ENCODE results near the gene LURAP1L.

LURAP1L gene

DNA sequence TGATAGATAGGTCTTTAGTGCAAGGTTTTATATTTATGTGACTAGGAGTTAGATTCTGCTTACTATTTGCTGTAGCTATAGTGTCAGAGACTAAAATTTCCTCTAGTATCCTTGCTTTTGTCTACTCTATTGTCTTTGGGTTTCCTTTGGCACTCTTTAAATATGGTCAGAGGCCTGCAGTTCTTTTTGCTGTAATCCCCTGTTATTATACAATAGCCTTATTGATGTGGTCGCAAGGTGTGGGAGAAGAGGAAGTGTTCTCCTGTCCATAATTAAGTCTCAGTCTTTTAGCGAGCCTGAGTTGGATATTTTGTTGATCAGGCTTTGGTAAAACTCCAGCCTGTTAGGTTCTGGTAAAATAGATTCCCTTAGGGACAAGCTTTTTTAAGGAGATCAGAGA lies 34.9 kb downstream of the LURAP1L start:
- no peak for DNase-seq (ENCODE audit: low read depth)
- TF ChIP-seq, protein P1, sequence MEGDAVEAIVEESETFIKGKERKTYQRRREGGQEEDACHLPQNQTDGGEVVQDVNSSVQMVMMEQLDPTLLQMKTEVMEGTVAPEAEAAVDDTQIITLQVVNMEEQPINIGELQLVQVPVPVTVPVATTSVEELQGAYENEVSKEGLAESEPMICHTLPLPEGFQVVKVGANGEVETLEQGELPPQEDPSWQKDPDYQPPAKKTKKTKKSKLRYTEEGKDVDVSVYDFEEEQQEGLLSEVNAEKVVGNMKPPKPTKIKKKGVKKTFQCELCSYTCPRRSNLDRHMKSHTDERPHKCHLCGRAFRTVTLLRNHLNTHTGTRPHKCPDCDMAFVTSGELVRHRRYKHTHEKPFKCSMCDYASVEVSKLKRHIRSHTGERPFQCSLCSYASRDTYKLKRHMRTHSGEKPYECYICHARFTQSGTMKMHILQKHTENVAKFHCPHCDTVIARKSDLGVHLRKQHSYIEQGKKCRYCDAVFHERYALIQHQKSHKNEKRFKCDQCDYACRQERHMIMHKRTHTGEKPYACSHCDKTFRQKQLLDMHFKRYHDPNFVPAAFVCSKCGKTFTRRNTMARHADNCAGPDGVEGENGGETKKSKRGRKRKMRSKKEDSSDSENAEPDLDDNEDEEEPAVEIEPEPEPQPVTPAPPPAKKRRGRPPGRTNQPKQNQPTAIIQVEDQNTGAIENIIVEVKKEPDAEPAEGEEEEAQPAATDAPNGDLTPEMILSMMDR (conservative IDR thresholded peaks at IDR 0.05; ENCODE audit: low read depth, low read length): no peak
- H3K4me3 ChIP-seq (ENCODE audit: low read length): no peak overlapping the region

DNA sequence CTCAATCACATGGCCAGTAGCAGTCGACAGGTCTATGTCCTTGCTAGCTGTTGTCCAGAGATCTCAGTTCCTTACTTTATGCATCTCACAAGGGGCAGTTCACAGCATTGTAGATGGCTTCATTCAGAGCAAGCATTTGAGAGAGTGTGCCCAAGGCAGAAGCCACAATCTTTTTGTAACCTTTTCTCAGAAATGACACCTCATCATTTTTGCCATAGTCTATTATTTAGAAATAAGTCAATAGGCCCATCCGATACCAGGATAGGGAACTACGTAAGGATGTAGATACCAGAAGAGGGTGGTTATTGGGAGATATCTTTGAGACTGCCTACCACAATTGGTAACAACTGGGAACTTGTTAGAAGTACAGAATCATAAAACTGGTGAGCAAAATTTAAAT lies 37.1 kb downstream of the LURAP1L start:
- no peak overlapping the region for H3K4me3 ChIP-seq (ENCODE audit: low read length)
- TF ChIP-seq, protein P1 (conservative IDR thresholded peaks at IDR 0.05; ENCODE audit: low read depth, low read length): no peak
- no peak for DNase-seq (ENCODE audit: low read depth)

DNA sequence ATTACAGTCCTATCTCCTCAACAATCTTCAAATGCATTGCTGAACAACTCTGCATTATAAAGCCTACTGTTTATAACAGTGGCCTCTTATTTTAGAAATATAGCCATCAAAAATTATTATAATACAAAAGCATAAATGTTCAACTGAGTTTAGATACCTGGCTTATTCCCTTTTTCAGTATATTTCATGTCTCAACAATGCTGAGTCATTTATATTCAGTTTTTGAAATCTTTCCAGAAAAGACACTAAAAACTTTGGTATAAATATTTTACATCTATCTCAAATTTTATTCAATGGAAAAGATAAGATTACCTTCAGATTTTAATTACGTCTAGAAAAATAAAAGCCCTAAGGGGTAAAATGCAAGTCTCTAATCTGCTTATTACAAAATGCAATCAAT lies 37.9 kb downstream of the LURAP1L start:
- H3K4me3 ChIP-seq (ENCODE audit: low read length): no peak overlapping the region
- no peak for DNase-seq (ENCODE audit: low read depth)
- TF ChIP-seq, protein P1 (conservative IDR thresholded peaks at IDR 0.05; ENCODE audit: low read depth, low read length): no peak

DNA sequence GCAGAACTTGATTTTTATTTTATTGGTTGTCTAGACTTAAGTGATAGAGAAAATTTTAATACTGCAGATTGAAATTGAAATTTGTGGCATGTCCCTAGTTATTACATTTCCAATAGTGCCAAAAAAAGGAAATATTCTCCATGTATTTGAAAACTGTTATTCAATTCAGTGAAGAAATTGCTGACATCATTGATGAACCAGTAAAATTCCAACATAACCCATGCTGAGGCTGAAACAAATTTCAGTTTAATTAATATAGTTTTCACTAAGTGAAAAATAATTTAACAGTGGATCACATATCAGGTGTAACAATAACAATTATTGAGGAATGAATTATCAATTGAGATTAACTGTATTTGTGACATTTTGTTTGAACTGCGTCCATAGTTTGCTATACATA lies 38.7 kb downstream of the LURAP1L start:
- H3K4me3 ChIP-seq (ENCODE audit: low read length): peak overlapping the region; percentile 17
- TF ChIP-seq, protein P1 (conservative IDR thresholded peaks at IDR 0.05; ENCODE audit: low read depth, low read length): no peak

DNA sequence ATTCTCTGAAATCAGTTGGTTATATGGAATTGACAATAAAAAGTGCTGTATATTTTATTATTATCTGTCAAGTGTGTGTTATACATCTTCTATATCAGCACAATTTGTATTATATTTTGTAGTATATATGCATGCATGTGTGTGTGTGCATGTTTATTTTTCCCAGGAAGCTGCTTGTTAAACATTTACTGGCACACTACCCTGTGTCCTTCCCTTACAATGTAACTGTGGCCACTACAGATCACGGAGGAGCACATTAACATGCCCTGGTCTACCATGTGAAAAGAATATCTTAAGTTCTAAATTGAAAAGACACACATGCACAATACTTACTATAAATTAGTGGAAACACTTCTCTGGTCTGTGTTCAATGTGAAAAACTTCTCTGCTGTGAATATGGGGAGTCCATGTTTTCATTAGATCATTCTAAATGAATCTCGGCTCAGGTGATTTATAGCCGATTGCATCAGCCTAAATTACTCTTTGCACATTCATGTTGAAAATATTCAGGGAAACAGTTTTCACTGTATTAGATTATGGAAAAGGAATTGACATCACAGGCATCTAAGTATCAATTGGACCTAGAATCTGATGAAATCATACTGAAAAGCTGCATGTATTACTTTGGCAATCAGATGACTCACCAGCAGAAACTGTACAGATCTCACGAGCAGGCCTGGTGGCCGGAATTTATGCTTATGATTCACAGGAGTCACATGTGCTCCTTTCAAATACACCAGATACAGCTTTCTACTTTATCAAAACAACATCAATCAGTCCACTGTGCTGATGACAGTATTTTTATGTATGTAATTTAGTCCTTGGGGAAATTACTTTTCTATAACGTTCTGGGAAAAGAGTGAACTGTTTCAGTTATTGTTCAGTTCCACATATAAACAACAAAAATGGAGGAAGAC lies 39.4 kb downstream of the LURAP1L start:
- TF ChIP-seq, protein P1 (conservative IDR thresholded peaks at IDR 0.05; ENCODE audit: low read depth, low read length): peak; percentile 40
- DNase-seq (ENCODE audit: low read depth): peak; percentile 96
- peak overlapping the region; percentile 17 for H3K4me3 ChIP-seq (ENCODE audit: low read length)

More for the DNA sequence above, 38.7 kb downstream of the LURAP1L start:
- no peak for DNase-seq (ENCODE audit: low read depth)

DNA sequence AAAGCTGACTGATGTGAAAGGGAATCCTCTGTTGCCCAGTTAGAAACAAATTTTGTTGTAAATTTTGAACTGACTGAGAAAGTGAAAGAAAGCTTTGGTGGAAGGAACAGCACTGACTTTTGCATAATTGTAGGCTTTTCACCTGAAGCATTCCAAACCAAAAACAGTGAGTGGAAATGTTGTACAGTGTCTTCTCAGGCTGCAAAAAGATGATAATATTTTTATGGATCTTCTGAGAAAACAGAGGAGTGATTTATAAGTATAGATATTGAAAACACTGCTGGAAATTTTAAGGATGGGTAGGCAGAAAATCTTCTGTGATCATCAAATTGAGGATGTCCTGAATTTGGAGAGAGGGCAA lies 40.0 kb downstream of the LURAP1L start:
- TF ChIP-seq, protein P1 (conservative IDR thresholded peaks at IDR 0.05; ENCODE audit: low read depth, low read length): no peak
- no peak overlapping the region for H3K4me3 ChIP-seq (ENCODE audit: low read length)
- no peak for DNase-seq (ENCODE audit: low read depth)

DNA sequence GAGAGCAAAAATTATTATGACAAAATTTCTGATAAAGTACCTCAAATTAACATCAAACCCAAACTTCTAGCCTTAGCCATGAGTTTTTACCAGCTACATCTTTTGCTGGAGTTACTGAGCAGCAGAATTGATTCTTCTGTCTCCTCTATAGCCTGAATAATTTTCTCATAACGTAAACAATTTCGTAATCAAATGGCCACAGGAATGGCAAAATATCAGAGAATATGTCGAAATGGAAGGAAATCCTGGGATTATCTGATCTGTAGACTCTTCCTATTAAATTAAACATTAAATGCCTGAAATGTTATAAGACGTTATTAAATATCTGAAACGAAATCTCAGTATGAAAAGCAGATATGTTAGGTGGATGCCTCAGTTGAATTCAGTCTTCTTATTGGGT lies 41.1 kb downstream of the LURAP1L start:
- no peak overlapping the region for H3K4me3 ChIP-seq (ENCODE audit: low read length)
- TF ChIP-seq, protein P1 (conservative IDR thresholded peaks at IDR 0.05; ENCODE audit: low read depth, low read length): no peak
- no peak for DNase-seq (ENCODE audit: low read depth)

Measured in retinal pigment epithelial cell (primary cell).